ENCODE data around the gene ADAMTS9. TPM values are rescaled to one million over a fixed set of nuclear protein-coding genes. Genes with fewer than 3 reads are reported as not detected.
A peak's percentile ranks its signal among the peaks of the same experiment; 100 is the strongest.

The ADAMTS9 gene
- total and polyA plus RNA-seq, 9 of the 15 experiments (the other 6 are each of a cell fraction or from before 2014, with no cell fraction given) = 0.05 to 0.32 (median 0.13) TPM; not detected in 2

DNA sequence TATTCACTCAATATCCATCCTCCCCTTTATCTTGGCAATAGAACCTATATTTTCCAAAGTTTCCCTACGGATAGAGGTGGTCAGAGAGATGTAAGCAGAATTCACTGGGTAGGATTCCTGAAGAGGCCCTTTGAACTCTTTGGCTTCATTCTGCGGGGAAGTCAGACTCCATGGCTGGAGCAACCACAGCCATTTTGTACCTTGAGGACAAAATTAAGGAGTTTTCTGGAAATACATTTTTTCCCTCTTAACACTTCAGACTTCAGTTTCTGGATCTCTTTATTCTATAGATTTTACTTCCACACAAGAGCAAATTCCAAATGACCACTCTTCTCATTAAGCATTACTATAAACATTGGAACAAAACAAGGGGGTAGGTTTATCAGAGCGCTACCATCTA lies 43.3 kb downstream of the ADAMTS9 start:
- ChIA-PET POLR2A (no interaction called here), CTCF (ENCODE audit: low intra/inter-chr PET ratio) (no interaction called here)
- intact Hi-C loops (cut with micrococcal nuclease) = no loop called here
- H3K9ac ChIP-seq (ENCODE audit: insufficient read depth in 1 of 2, low read depth in 2 of 2, low read length in 2 of 2) = no peak overlapping the region
- WGBS (ENCODE audit: insufficient coverage, low coverage, missing lambda C conversion rate) = 0% methylated on average over 3 of the region's 3 CpGs
- BruUV-seq (replicated peaks) = no TSS peak
- H4K20me1 ChIP-seq (replicated peaks; ENCODE audit: control insufficient read depth, insufficient read depth, low read length) = no peaks in the 10 kb centered on the region
- no peak for DNase-seq (ENCODE audit: extremely low read depth in 1 of 4, low spot score in 3 of 4)
- FAIRE-seq = no peak
- H2AFZ ChIP-seq (ENCODE audit: low read depth, low read length) = no peak overlapping the region
- no peak overlapping the region for H3K27ac ChIP-seq (ENCODE audit: extremely low read depth, low read depth, low read length)
- no peaks in the 10 kb centered on the region for H3K9me1 ChIP-seq (ENCODE audit: control insufficient read depth, insufficient read depth, low read length)
- ATAC-seq = no peak
- no peak overlapping the region for H3K4me2 ChIP-seq (ENCODE audit: insufficient read depth, low read length)
- no peaks in the 10 kb centered on the region for H3K9me3 ChIP-seq (replicated peaks; ENCODE audit: control insufficient read depth, insufficient read depth, low read depth, low read length)
- no peaks in the 10 kb centered on the region for H3K36me3 ChIP-seq (ENCODE audit: control insufficient read depth, insufficient read depth, low read length)
- TF ChIP-seq, protein P1, sequence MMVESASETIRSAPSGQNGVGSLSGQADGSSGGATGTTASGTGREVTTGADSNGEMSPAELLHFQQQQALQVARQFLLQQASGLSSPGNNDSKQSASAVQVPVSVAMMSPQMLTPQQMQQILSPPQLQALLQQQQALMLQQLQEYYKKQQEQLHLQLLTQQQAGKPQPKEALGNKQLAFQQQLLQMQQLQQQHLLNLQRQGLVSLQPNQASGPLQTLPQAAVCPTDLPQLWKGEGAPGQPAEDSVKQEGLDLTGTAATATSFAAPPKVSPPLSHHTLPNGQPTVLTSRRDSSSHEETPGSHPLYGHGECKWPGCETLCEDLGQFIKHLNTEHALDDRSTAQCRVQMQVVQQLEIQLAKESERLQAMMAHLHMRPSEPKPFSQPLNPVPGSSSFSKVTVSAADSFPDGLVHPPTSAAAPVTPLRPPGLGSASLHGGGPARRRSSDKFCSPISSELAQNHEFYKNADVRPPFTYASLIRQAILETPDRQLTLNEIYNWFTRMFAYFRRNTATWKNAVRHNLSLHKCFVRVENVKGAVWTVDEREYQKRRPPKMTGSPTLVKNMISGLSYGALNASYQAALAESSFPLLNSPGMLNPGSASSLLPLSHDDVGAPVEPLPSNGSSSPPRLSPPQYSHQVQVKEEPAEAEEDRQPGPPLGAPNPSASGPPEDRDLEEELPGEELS (CRISPR knock-in tag; IDR thresholded peaks at IDR 0.05; ENCODE audit: borderline replicate concordance) = no peak
- TF ChIP-seq RBM25 (IDR thresholded peaks at IDR 0.05; ENCODE audit: low read depth, low read length, severe bottlenecking) = peak; percentile 67
- no peaks in the 10 kb centered on the region; a peak in 1 of 5 replicates for H3K27me3 ChIP-seq (ENCODE audit: control insufficient read depth in 2 of 2, insufficient read depth in 2 of 2, low read length in 2 of 2)
- H3K4me3 ChIP-seq = no peak overlapping the region
- no peaks in the 10 kb centered on the region for H3K79me2 ChIP-seq (ENCODE audit: control insufficient read depth, insufficient read depth, low read length)
- H3K4me1 ChIP-seq (replicated peaks in 1 of 2; ENCODE audit: control insufficient read depth in 2 of 2, insufficient read depth in 2 of 2, low read length in 2 of 2) = no peaks in the 10 kb centered on the region
- in situ Hi-C loops (cut with MboI) = no loop called here

Measured in K562 (cell line).